SK-N-SH treated with all-trans-retinoic acid at 6 μM for 48 hours (cell line): Measurements from ENCODE around the gene ABCD3.

Experiments used
- GLIS3 ChIP-seq: fragments of 250-450 bp; sonication (Bioruptor Pico); IDR thresholded peaks from 2 replicates; pipeline ENCODE4 v1.5.0; 2020; ENCODE audit warnings: mild to moderate bottlenecking, moderate library complexity
- PPARA ChIP-seq: fragments of 250-450 bp; sonication (Bioruptor Pico); IDR thresholded peaks from 2 replicates; pipeline ENCODE4 v1.5.0; 2020; ENCODE audit warnings: mild to moderate bottlenecking, borderline replicate concordance

DNA sequence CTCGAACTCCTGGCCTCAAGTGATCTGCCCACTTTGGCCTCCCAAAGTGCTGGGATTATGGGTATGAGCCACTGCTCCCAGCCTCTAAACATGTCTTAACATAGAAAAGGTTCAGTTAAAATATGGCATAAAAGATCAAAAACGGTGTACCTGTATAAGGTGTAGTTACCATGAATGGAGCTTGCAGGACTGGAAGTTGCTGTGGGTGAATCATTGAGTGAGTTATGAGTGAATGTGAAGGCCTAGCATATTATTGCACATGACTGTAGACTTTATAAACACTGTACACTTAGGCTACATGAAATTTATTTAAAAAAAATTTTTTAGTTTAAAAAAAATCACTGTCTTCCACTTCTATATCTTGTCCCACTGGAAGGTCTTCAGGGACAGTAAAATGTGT, 15.7 kb downstream of the ABCD3 start:
- no peak for TF ChIP-seq PPARA (CRISPR knock-in tag)
- no peak for TF ChIP-seq GLIS3 (CRISPR knock-in tag)
